D721Med (cell line): ENCODE data around the gene SPTBN1.

ENCODE experiments used
- DNase-seq: peaks from one replicate; pipeline ENCODE4 v3.0.0; 2011; ENCODE audit warnings: low spot score; ENCODE audit not compliant: insufficient read length
- FAIRE-seq: peaks from 2 replicates; lab custom pipeline; 2011; peaks lifted over from hg19 to GRCh38; lab: Jason Lieb, UNC
- CTCF ChIP-seq: IDR thresholded peaks from 2 replicates; pipeline ENCODE4 v1.5.1; 2012; ENCODE audit warnings: mild to moderate bottlenecking, control low read depth; ENCODE audit not compliant: insufficient read depth; ENCODE audit errors: missing control alignments

Gene SPTBN1

DNA sequence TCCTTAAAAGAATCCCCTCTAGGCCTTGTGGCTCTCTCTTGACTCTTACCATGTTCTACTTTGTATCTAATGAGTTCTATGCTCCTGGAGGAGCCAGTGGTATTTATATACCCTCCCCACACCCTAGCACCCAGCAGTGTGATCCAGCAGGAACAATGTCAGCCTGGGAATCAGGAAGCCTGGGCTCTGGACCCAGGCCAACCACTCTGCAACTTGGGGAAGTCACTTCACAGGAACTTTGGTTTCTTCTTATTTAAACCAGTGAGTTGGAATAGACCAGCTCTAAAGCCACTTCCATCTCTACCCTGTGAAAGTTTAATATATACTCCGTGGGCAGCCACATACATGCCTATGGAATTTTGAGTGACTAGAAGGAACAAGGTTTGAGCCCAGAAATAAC, 11.6 kb upstream of the SPTBN1 start:
- no peak for TF ChIP-seq CTCF
- DNase-seq = no peak
- no peak for FAIRE-seq

DNA sequence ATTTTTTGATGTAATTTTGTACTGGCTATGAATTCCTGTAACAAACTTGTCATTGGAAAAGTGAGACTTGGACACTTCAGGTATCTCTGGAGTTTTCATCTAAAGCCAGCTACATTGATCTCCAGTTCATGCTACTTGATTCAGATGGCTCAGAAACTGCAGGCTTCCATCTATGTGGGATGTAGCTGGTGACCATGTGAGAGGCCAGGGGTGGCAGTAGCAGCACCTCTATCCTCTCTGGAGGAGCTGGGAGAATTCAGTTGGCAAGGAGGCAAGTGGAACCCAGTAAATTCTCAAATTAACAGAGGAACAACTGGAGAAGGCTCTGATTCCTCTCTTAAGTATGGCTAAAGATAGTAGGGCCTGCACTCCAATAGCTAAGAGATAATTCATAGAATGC, 10.0 kb upstream of the SPTBN1 start:
- FAIRE-seq = no peak
- DNase-seq = no peak
- TF ChIP-seq CTCF = no peak

GRCh38 chr2:54446625-54447024, 9.5 kb upstream of the SPTBN1 start:
- TF ChIP-seq CTCF = no peak
- FAIRE-seq = no peak
- no peak for DNase-seq

DNA sequence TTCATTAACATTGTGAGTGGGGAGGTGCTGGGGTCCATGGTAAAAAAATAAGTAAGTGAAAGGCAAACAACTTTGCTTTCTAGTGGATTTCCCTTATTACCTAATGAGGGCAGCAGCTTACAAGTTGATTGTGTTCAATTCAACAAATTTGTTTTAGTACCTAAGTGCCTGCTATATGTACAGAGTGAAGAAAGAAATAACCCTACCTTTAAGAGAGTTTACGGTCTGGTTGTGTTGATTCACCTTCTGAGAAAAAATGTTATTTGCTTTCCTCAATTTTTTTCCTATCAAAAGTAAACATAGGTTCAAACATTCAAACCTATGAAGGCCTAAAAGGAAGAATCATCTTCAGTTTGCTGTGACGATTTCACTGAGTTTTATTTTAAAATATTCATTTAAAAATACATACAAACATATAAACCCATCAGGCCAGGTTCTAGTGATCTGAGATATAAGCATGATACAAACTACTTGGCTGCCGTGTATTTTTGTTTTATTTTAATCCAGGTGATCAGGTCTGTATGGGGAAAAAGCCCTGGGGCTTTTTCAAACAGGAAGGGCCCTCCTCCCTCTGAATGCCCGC, 1.5 kb upstream of the SPTBN1 start:
- TF ChIP-seq CTCF = no peak
- FAIRE-seq = no peak
- no peak for DNase-seq

DNA sequence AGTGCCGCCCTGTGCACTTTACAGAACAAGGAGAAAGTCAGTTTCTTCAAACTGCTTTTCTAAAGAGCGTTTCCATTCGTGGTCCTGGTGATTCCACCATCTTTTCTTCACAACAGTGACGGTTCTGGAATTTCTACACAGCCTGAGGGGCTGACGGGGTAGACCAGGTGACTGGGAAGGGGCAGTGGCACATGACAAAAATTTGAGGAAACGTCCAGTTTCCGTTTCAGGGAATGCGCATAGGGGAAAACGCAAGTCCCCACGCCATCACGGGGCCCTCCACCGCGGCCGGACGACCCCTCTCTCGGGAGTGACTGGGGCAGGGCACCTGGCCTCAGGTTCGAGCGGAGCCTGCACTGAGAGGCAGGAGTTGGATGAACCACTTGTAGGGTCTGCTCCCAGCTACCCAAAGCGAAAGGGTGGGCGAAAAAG, 980 bp upstream of the SPTBN1 start:
- DNase-seq (no peak), FAIRE-seq (no peak)
- TF ChIP-seq CTCF = no peak

DNA sequence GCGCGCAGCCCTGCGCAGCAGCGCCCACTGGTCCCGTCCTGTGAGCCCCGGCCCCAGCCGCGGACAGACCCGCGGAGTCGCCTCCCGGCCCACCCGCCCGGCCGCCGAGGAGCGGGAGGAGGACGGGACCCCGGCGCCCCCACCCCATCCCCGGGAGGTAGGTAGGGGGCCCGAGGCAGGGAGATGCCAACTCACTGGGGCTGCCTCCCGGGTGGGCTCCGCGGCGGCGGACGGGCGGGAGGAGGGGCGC, 160 bp downstream of the SPTBN1 start:
- DNase-seq = no peak
- TF ChIP-seq CTCF = no peak
- FAIRE-seq = no peak

GRCh38 chr2:54456612-54457322, 640 bp downstream of the SPTBN1 start:
- DNase-seq (no peak), FAIRE-seq (no peak)
- no peak for TF ChIP-seq CTCF
